HEK293 (cell line): ENCODE data around the gene UGT2A1.

Source experiments
- CTCF ChIA-PET: fragments of 350-600 bp; formaldehyde crosslinking; extraction: SDS; loops from one replicate; lab custom pipeline; 2021; ENCODE audit warnings: antibody characterized with exemption; lab: Yijun Ruan, JAX
- POLR2A ChIA-PET: fragments of 300-600 bp; formaldehyde crosslinking; extraction: SDS; loops from one replicate; lab custom pipeline; 2020; ENCODE audit warnings: antibody characterized with exemption, inconsistent platforms; lab: Yijun Ruan, JAX
- H3K27ac ChIP-seq: fragments of 200-500 bp; sonication (Bioruptor generic); 2 replicates; pipeline ENCODE4 v1.5.1; 2014; ENCODE audit warnings: low read depth, low read length, control low read depth, inconsistent platforms; ENCODE audit errors: extremely low read depth
- H3K36me3 ChIP-seq, 2 experiments: fragments of 200-500 bp in 1 of 2; sonication (Bioruptor generic) in 1 of 2; 1 replicate in 1 of 2; 2 replicates in 1 of 2; pipeline ENCODE4 v1.5.1; 2014 to 2017; ENCODE audit warnings: inconsistent platforms in 2 of 2, low read length in 2 of 2; ENCODE audit not compliant: control insufficient read depth in 2 of 2, insufficient read depth in 1 of 2
- H3K4me1 ChIP-seq: fragments of 200-500 bp; sonication (Bioruptor generic); 2 replicates; pipeline ENCODE4 v1.5.1; 2014; ENCODE audit warnings: mild to moderate bottlenecking, low read length, inconsistent platforms; ENCODE audit not compliant: control insufficient read depth, insufficient read depth
- H3K4me3 ChIP-seq: 2 replicates; pipeline ENCODE4 v1.5.1; 2011; ENCODE audit warnings: low read depth, mild to moderate bottlenecking, control low read depth, low read length, moderate library complexity
- H3K9me3 ChIP-seq: fragments of 200-500 bp; sonication (Bioruptor generic); 2 replicates; pipeline ENCODE4 v1.5.1; 2014; ENCODE audit warnings: low read depth, low read length, inconsistent platforms; ENCODE audit not compliant: control insufficient read depth, insufficient read depth
- MYNN ChIP-seq: fragments of 450-650 bp; formaldehyde crosslinking; IDR thresholded peaks from 2 replicates; pipeline ENCODE4 v1.5.1; 2016; ENCODE audit warnings: missing biosample characterization, missing genetic modification characterization, borderline replicate concordance
- SP3 ChIP-seq: fragments of 450-650 bp; formaldehyde crosslinking; IDR thresholded peaks from 2 replicates; pipeline ENCODE4 v1.5.1; 2016; ENCODE audit warnings: missing biosample characterization, missing genetic modification characterization
- ZEB2 ChIP-seq: fragments of 450-650 bp; formaldehyde crosslinking; IDR thresholded peaks from 2 replicates; pipeline ENCODE4 v1.5.1; 2016; ENCODE audit warnings: missing biosample characterization, missing genetic modification characterization
- ZFP3 ChIP-seq: fragments of 450-650 bp; formaldehyde crosslinking; IDR thresholded peaks from 2 replicates; pipeline ENCODE4 v1.5.1; 2016; ENCODE audit warnings: low read depth, missing biosample characterization, missing genetic modification characterization
- ZIC2 ChIP-seq: fragments of 450-650 bp; formaldehyde crosslinking; IDR thresholded peaks from 2 replicates; pipeline ENCODE4 v1.5.1; 2016; ENCODE audit warnings: missing biosample characterization, missing genetic modification characterization
- ZNF10 ChIP-seq: fragments of 450-650 bp; formaldehyde crosslinking; IDR thresholded peaks from 2 replicates; pipeline ENCODE4 v1.5.1; 2017; ENCODE audit warnings: missing biosample characterization, missing genetic modification characterization
- ZNF114 ChIP-seq: fragments of 450-650 bp; formaldehyde crosslinking; IDR thresholded peaks from 2 replicates; pipeline ENCODE4 v1.5.0; 2017; ENCODE audit warnings: missing biosample characterization, missing genetic modification characterization
- ZNF132 ChIP-seq: fragments of 450-650 bp; formaldehyde crosslinking; IDR thresholded peaks from 2 replicates; pipeline ENCODE4 v1.5.1; 2017; ENCODE audit warnings: missing biosample characterization, missing genetic modification characterization, borderline replicate concordance
- ZNF146 ChIP-seq: fragments of 450-650 bp; formaldehyde crosslinking; IDR thresholded peaks from 2 replicates; pipeline ENCODE4 v1.5.1; 2016; ENCODE audit warnings: missing biosample characterization, missing genetic modification characterization
- ZNF19 ChIP-seq: fragments of 450-650 bp; formaldehyde crosslinking; IDR thresholded peaks from 2 replicates; pipeline ENCODE4; 2016; ENCODE audit warnings: missing biosample characterization, missing genetic modification characterization, low read depth
- ZNF24 ChIP-seq: fragments of 450-650 bp; formaldehyde crosslinking; IDR thresholded peaks from 2 replicates; pipeline ENCODE4 v1.5.1; 2016; ENCODE audit warnings: missing biosample characterization, missing genetic modification characterization
- ZNF335 ChIP-seq: fragments of 450-650 bp; formaldehyde crosslinking; conservative IDR thresholded peaks from 2 replicates; pipeline ENCODE4 v1.5.1; 2016; ENCODE audit warnings: missing biosample characterization, missing genetic modification characterization
- ZNF341 ChIP-seq: fragments of 450-650 bp; formaldehyde crosslinking; IDR thresholded peaks from 2 replicates; pipeline ENCODE4; 2016; ENCODE audit warnings: low read depth, missing biosample characterization, missing genetic modification characterization
- ZNF354C ChIP-seq: fragments of 450-650 bp; formaldehyde crosslinking; IDR thresholded peaks from 2 replicates; pipeline ENCODE4 v1.5.1; 2016; ENCODE audit warnings: missing biosample characterization, missing genetic modification characterization, low read depth, borderline replicate concordance
- ZNF423 ChIP-seq: fragments of 450-650 bp; formaldehyde crosslinking; IDR thresholded peaks from 2 replicates; pipeline ENCODE4 v1.5.1; 2016; ENCODE audit warnings: missing biosample characterization, missing genetic modification characterization
- ZNF433 ChIP-seq: fragments of 450-650 bp; formaldehyde crosslinking; IDR thresholded peaks from 2 replicates; pipeline ENCODE4 v1.5.1; 2016; ENCODE audit warnings: missing biosample characterization, missing genetic modification characterization, low read depth
- ZNF510 ChIP-seq: fragments of 450-650 bp; formaldehyde crosslinking; IDR thresholded peaks from 2 replicates; pipeline ENCODE4 v1.5.1; 2018; ENCODE audit warnings: mild to moderate bottlenecking, missing genetic modification characterization, missing biosample characterization; ENCODE audit not compliant: insufficient replicate concordance
- ZNF544 ChIP-seq: fragments of 450-650 bp; formaldehyde crosslinking; IDR thresholded peaks from 2 replicates; pipeline ENCODE4 v1.5.0; 2017; ENCODE audit warnings: missing biosample characterization, missing genetic modification characterization
- ZNF660 ChIP-seq: fragments of 450-650 bp; IDR thresholded peaks from 2 replicates; pipeline ENCODE4 v1.5.1; 2018; ENCODE audit warnings: missing biosample characterization, mild to moderate bottlenecking, missing genetic modification characterization
- ZNF664 ChIP-seq: fragments of 450-650 bp; formaldehyde crosslinking; IDR thresholded peaks from 2 replicates; pipeline ENCODE4 v1.5.1; 2016; ENCODE audit warnings: missing biosample characterization, missing genetic modification characterization
- ZNF785 ChIP-seq: fragments of 450-650 bp; formaldehyde crosslinking; IDR thresholded peaks from 2 replicates; pipeline ENCODE4 v1.5.1; 2016; ENCODE audit warnings: missing biosample characterization, missing genetic modification characterization
- ZNF791 ChIP-seq: fragments of 450-650 bp; formaldehyde crosslinking; IDR thresholded peaks from 2 replicates; pipeline ENCODE4 v1.5.1; 2016; ENCODE audit warnings: missing biosample characterization, missing genetic modification characterization
- TF ChIP-seq, protein P1 (sequence below): fragments of 450-650 bp; formaldehyde crosslinking; IDR thresholded peaks from 2 replicates; pipeline ENCODE4 v1.5.1; 2016; ENCODE audit warnings: missing biosample characterization, missing genetic modification characterization, low read depth
- TF ChIP-seq, protein P2 (sequence below): fragments of 450-650 bp; formaldehyde crosslinking; IDR thresholded peaks from 2 replicates; pipeline ENCODE4 v1.5.1; 2016; ENCODE audit warnings: missing biosample characterization, missing genetic modification characterization, borderline replicate concordance
- TF ChIP-seq, protein P3 (sequence below): fragments of 450-650 bp; formaldehyde crosslinking; IDR thresholded peaks from 2 replicates; pipeline ENCODE4 v1.5.1; 2017; ENCODE audit warnings: missing biosample characterization, mild to moderate bottlenecking, missing genetic modification characterization, moderate library complexity
- TF ChIP-seq, protein P4 (sequence below): fragments of 450-650 bp; formaldehyde crosslinking; optimal IDR thresholded peaks from 2 replicates; pipeline ENCODE3; 2016; ENCODE audit warnings: missing biosample characterization, mild to moderate bottlenecking, missing genetic modification characterization

UGT2A1 gene

DNA sequence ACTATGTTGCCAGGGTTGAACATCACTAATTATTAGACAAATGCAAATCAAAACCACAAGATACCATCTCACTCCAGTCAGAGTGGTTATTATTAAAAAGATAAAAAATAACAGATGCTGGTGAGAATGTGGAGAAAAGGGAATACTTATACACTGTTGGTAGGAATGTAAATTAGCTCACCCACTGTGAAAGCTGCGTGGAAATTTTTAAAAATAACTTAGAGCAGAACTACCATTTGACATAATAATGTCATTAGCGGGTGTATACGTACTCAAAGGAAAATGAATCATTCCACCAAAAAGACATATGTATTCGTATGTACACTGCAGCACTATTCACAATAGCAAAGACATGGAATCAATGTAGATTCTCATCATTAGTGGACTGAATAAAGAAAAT is 48.6 kb upstream of the UGT2A1 start (continued):
- TF ChIP-seq, protein P1, sequence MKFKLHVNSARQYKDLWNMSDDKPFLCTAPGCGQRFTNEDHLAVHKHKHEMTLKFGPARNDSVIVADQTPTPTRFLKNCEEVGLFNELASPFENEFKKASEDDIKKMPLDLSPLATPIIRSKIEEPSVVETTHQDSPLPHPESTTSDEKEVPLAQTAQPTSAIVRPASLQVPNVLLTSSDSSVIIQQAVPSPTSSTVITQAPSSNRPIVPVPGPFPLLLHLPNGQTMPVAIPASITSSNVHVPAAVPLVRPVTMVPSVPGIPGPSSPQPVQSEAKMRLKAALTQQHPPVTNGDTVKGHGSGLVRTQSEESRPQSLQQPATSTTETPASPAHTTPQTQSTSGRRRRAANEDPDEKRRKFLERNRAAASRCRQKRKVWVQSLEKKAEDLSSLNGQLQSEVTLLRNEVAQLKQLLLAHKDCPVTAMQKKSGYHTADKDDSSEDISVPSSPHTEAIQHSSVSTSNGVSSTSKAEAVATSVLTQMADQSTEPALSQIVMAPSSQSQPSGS = no peak
- no peak for TF ChIP-seq ZNF335 (tag by site-specific recombination)
- TF ChIP-seq ZFP3 = no peak
- TF ChIP-seq ZNF791 (tag by site-specific recombination) = no peak
- no peak for TF ChIP-seq MYNN (tag by site-specific recombination)
- TF ChIP-seq ZNF664 (tag by site-specific recombination) = no peak
- TF ChIP-seq, all 188 proteins: peak for 0

DNA sequence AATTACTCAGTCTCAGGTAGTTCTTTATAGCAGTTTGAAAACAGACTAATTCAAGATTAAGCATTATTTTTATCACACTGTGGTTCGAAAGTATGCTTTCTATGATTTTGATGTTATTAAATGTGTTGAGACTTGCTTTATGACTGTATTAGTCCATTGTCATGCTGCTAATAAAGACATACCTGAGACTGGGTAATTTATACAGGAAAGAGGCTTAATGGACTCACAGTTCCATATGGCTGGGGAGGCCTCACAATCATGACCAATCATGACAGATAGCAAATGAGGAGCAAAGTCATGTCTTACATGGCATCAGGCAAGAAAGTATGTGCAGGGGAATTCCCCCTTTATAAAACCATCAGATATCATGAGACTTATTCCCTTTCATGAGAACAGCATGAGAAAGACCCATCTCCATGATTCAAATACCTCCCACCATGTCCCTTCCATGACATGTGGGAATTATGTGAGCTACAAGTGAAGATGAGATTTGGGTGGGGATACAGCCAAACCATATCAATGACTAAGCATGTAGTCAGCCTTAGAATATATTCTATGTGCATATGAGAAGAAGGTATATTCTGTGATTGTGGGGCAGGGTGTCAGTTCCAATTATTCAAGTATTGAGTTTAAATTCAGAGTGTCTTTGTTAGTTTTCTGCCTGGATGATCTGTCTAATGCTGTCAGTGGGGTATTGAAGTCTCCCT is 44.6 kb upstream of the UGT2A1 start:
- no peaks in the 10 kb centered on the region for H3K36me3 ChIP-seq
- TF ChIP-seq ZNF19 (tag by site-specific recombination) (no peak), ZNF10 (tag by site-specific recombination) (no peak), ZIC2 (tag by site-specific recombination) (no peak), SP3 (no peak), ZNF433 (tag by site-specific recombination) (no peak), ZNF114 (tag by site-specific recombination) (no peak), ZNF785 (tag by site-specific recombination) (no peak), ZNF146 (no peak), ZNF660 (tag by site-specific recombination) (no peak), ZNF24 (tag by site-specific recombination) (no peak), ZNF354C (tag by site-specific recombination) (no peak), ZNF544 (tag by site-specific recombination) (no peak), ZNF132 (tag by site-specific recombination) (no peak), ZNF510 (tag by site-specific recombination) (no peak), ZNF423 (no peak), ZNF341 (tag by site-specific recombination) (no peak), ZEB2 (tag by site-specific recombination) (no peak)
- TF ChIP-seq, protein P2, sequence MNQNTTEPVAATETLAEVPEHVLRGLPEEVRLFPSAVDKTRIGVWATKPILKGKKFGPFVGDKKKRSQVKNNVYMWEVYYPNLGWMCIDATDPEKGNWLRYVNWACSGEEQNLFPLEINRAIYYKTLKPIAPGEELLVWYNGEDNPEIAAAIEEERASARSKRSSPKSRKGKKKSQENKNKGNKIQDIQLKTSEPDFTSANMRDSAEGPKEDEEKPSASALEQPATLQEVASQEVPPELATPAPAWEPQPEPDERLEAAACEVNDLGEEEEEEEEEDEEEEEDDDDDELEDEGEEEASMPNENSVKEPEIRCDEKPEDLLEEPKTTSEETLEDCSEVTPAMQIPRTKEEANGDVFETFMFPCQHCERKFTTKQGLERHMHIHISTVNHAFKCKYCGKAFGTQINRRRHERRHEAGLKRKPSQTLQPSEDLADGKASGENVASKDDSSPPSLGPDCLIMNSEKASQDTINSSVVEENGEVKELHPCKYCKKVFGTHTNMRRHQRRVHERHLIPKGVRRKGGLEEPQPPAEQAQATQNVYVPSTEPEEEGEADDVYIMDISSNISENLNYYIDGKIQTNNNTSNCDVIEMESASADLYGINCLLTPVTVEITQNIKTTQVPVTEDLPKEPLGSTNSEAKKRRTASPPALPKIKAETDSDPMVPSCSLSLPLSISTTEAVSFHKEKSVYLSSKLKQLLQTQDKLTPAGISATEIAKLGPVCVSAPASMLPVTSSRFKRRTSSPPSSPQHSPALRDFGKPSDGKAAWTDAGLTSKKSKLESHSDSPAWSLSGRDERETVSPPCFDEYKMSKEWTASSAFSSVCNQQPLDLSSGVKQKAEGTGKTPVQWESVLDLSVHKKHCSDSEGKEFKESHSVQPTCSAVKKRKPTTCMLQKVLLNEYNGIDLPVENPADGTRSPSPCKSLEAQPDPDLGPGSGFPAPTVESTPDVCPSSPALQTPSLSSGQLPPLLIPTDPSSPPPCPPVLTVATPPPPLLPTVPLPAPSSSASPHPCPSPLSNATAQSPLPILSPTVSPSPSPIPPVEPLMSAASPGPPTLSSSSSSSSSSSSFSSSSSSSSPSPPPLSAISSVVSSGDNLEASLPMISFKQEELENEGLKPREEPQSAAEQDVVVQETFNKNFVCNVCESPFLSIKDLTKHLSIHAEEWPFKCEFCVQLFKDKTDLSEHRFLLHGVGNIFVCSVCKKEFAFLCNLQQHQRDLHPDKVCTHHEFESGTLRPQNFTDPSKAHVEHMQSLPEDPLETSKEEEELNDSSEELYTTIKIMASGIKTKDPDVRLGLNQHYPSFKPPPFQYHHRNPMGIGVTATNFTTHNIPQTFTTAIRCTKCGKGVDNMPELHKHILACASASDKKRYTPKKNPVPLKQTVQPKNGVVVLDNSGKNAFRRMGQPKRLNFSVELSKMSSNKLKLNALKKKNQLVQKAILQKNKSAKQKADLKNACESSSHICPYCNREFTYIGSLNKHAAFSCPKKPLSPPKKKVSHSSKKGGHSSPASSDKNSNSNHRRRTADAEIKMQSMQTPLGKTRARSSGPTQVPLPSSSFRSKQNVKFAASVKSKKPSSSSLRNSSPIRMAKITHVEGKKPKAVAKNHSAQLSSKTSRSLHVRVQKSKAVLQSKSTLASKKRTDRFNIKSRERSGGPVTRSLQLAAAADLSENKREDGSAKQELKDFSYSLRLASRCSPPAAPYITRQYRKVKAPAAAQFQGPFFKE (tag by site-specific recombination) = no peak
- TF ChIP-seq, protein P3, sequence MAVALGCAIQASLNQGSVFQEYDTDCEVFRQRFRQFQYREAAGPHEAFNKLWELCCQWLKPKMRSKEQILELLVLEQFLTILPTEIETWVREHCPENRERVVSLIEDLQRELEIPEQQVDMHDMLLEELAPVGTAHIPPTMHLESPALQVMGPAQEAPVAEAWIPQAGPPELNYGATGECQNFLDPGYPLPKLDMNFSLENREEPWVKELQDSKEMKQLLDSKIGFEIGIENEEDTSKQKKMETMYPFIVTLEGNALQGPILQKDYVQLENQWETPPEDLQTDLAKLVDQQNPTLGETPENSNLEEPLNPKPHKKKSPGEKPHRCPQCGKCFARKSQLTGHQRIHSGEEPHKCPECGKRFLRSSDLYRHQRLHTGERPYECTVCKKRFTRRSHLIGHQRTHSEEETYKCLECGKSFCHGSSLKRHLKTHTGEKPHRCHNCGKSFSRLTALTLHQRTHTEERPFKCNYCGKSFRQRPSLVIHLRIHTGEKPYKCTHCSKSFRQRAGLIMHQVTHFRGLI (tag by site-specific recombination) = no peak
- TF ChIP-seq, protein P4, sequence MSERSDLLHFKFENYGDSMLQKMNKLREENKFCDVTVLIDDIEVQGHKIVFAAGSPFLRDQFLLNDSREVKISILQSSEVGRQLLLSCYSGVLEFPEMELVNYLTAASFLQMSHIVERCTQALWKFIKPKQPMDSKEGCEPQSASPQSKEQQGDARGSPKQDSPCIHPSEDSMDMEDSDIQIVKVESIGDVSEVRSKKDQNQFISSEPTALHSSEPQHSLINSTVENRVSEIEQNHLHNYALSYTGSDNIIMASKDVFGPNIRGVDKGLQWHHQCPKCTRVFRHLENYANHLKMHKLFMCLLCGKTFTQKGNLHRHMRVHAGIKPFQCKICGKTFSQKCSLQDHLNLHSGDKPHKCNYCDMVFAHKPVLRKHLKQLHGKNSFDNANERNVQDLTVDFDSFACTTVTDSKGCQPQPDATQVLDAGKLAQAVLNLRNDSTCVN (tag by site-specific recombination) = no peak
- POLR2A ChIA-PET = no interaction called here
- H3K27ac ChIP-seq = no peak overlapping the region
- no peaks in the 10 kb centered on the region for H3K4me1 ChIP-seq
- H3K9me3 ChIP-seq = no peaks in the 10 kb centered on the region
- CTCF ChIA-PET = no interaction called here
- no peak overlapping the region for H3K4me3 ChIP-seq
